Sigmoid colon (tissue), 3 donors: ENCODE measurements around the gene DCTN3.

Source experiments
- POLR2A ChIP-seq, 2 donors: fragments of 450-650 bp; IDR thresholded peaks; one replicate each; pipeline ENCODE4 v1.6.1; 2016; ENCODE audit warnings: antibody characterized with exemption in 2 of 2, mild to moderate bottlenecking in 2 of 2, moderate library complexity in 2 of 2
- TF ChIP-seq, protein P1 (sequence below), 4 experiments: fragments of 450-650 bp in 3 of 4; fragments of 200-600 bp in 1 of 4; IDR thresholded peaks; one replicate each; pipeline ENCODE4 v1.5.1; 2016 to 2019; ENCODE audit warnings: antibody characterized with exemption in 4 of 4, mild to moderate bottlenecking in 3 of 4, moderate library complexity in 2 of 4

DNA sequence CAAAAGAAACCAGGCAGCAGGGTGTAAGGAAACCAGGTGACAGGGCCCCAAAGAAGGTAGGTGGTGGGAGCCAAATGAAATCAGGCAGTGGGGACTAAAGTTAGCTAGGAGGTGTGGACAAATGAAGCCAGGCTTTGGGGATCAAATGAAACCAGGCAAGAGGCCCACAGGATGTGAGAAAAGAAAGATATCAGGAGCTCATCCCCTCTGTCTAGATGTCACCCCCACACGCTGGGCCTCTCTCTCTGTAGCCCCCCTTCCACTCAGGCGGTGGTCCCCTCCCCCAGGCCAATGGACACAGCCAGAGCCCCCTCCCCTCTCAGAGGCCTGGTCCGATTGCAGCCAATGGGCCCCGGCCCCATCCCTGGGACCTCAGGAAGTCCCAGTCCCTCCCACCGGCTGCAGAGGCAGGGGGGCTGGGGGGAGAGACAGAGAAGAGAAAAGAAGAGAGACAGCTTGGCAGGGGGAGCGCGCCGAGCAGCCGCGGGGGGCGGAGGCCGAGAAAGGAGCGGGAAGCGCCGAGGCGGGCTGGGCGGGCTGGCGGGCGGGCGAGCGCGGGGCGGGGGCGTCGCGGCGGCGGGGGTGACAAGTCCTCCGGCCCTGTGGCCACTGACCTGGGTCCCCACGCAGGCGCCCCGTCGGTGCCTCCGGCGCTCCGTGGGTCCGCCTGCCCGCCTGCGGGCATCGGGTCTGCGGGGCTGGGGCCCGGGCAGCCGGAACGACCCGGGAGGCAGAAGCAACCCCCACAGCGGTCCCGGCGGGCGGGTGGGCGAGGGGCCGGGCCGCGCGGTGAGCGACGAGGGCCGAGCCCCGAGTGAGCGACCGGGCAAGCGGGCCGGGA, 42.7 kb downstream of the DCTN3 start:
- TF ChIP-seq, protein P1, sequence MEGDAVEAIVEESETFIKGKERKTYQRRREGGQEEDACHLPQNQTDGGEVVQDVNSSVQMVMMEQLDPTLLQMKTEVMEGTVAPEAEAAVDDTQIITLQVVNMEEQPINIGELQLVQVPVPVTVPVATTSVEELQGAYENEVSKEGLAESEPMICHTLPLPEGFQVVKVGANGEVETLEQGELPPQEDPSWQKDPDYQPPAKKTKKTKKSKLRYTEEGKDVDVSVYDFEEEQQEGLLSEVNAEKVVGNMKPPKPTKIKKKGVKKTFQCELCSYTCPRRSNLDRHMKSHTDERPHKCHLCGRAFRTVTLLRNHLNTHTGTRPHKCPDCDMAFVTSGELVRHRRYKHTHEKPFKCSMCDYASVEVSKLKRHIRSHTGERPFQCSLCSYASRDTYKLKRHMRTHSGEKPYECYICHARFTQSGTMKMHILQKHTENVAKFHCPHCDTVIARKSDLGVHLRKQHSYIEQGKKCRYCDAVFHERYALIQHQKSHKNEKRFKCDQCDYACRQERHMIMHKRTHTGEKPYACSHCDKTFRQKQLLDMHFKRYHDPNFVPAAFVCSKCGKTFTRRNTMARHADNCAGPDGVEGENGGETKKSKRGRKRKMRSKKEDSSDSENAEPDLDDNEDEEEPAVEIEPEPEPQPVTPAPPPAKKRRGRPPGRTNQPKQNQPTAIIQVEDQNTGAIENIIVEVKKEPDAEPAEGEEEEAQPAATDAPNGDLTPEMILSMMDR (IDR thresholded peaks at IDR 0.05): no peak
- no peak for TF ChIP-seq POLR2A (IDR thresholded peaks at IDR 0.05)
